HepG2 (cell line): Measurements from ENCODE around the gene TMEM233. TPM values are rescaled to one million over a fixed set of nuclear protein-coding genes. Genes with fewer than 3 reads are reported as not detected.

Source experiments
- ATAC-seq: fragments of 200-7000 bp; cut with Tn5 transposase; 3 replicates; pipeline ENCODE4 v1.9.1; 2020; ENCODE audit warnings: mild to moderate bottlenecking, moderate library complexity
- BruUV-seq: library from RNA; stranded (reverse); fragments of 400-500 nt; replicated peaks from 2 replicates; lab custom pipeline; 2021; lab: Mats Ljungman, UMichigan
- CTCF ChIA-PET: fragments of 300-600 bp; formaldehyde crosslinking; extraction: SDS; loops from one replicate; lab custom pipeline; 2021; ENCODE audit warnings: low total read pairs, inconsistent platforms, low intra/inter-chr PET ratio; lab: Yijun Ruan, JAX
- POLR2A ChIA-PET: fragments of 350-600 bp; sonication (Branson Sonifier 250); formaldehyde crosslinking; loops from one replicate; lab custom pipeline; 2020; ENCODE audit warnings: antibody characterized with exemption, inconsistent platforms; lab: Yijun Ruan, JAX
- DNase-seq: peaks from one replicate; pipeline ENCODE4 v3.0.0-alpha.2; 2015; ENCODE audit warnings: low spot score
- FAIRE-seq: peaks from 3 replicates; lab custom pipeline; 2011; peaks lifted over from hg19 to GRCh38; lab: Jason Lieb, UNC
- H2AFZ ChIP-seq: one replicate; pipeline ENCODE4 v1.6.1; 2011; ENCODE audit warnings: low read length, inconsistent platforms
- H3K27ac ChIP-seq: fragments of 300-600 bp; 3 replicates; pipeline ENCODE4 v1.8.0; 2011; ENCODE audit warnings: mixed run types, mild to moderate bottlenecking, mixed read lengths, low read length, inconsistent platforms; ENCODE audit not compliant: insufficient read depth; ENCODE audit errors: extremely low read length
- H3K27me3 ChIP-seq, 2 experiments: fragments of 200-600 bp in 1 of 2; 2 replicates in 1 of 2; 3 replicates in 1 of 2; pipeline versions ENCODE4 v1.6.0 to v1.8.0; 2011; ENCODE audit warnings: low read length in 2 of 2, mild to moderate bottlenecking in 2 of 2, moderate library complexity in 2 of 2, inconsistent platforms in 1 of 2; ENCODE audit not compliant: insufficient read depth in 2 of 2, control insufficient read depth in 1 of 2
- H3K36me3 ChIP-seq, 2 experiments: fragments of 200-600 bp in 1 of 2; replicated peaks in 1 of 2; 2 replicates in 1 of 2; 3 replicates in 1 of 2; pipeline versions ENCODE4 v1.5.1 to v1.8.0; 2011; ENCODE audit warnings: low read length in 2 of 2, inconsistent platforms in 1 of 2; ENCODE audit not compliant: insufficient read depth in 2 of 2, control insufficient read depth in 1 of 2
- H3K4me1 ChIP-seq: 2 replicates; pipeline ENCODE4 v1.5.1; 2012; ENCODE audit warnings: low read length, inconsistent platforms; ENCODE audit not compliant: insufficient read depth
- H3K4me2 ChIP-seq: 2 replicates; pipeline ENCODE4 v1.6.0; 2011; ENCODE audit warnings: low read depth, low read length, inconsistent platforms
- H3K4me3 ChIP-seq, 3 experiments: fragments of 200-600 bp in 1 of 3; sonication (generic), shearing (Covaris generic) in 1 of 3; replicated peaks in 1 of 3; 2 replicates each; pipeline ENCODE4 v1.5.1; 2011 to 2016; ENCODE audit warnings: low read length in 3 of 3, inconsistent platforms in 2 of 3, low read depth in 2 of 3, mild to moderate bottlenecking in 2 of 3, control low read depth in 1 of 3, mixed read lengths in 1 of 3; ENCODE audit not compliant: insufficient read depth in 1 of 3
- H3K79me2 ChIP-seq: one replicate; pipeline ENCODE4 v1.6.1; 2011; ENCODE audit warnings: low read length, inconsistent platforms; ENCODE audit not compliant: insufficient read depth
- H3K9ac ChIP-seq: 2 replicates; pipeline ENCODE4 v1.6.0; 2011; ENCODE audit warnings: mild to moderate bottlenecking, low read depth, low read length, inconsistent platforms; ENCODE audit not compliant: insufficient read depth
- H3K9me3 ChIP-seq: 2 replicates; pipeline ENCODE4 v1.5.1; 2012; ENCODE audit warnings: mild to moderate bottlenecking, low read length
- H4K20me1 ChIP-seq: 2 replicates; pipeline ENCODE4 v1.6.0; 2011; ENCODE audit warnings: inconsistent platforms, mild to moderate bottlenecking, low read length, moderate library complexity; ENCODE audit not compliant: insufficient read depth
- HBP1 ChIP-seq: IDR thresholded peaks from 2 replicates; pipeline ENCODE4 v1.6.1; 2016; ENCODE audit warnings: low read depth, control low read depth
- MTF2 ChIP-seq: sonication (generic); formaldehyde crosslinking; IDR thresholded peaks from 2 replicates; pipeline ENCODE4 v1.5.0; 2020; ENCODE audit warnings: missing genetic modification reagents, borderline replicate concordance
- ZNF143 ChIP-seq: sonication (generic); formaldehyde crosslinking; IDR thresholded peaks from 2 replicates; pipeline ENCODE4 v1.4.0; 2020; ENCODE audit warnings: missing genetic modification reagents
- ZNF275 ChIP-seq: sonication (generic); formaldehyde crosslinking; IDR thresholded peaks from 2 replicates; pipeline ENCODE4 v1.8.0; 2022; ENCODE audit warnings: missing genetic modification reagents, mild to moderate bottlenecking, inconsistent platforms, borderline replicate concordance
- ZNF878 ChIP-seq: sonication (generic); formaldehyde crosslinking; IDR thresholded peaks from 2 replicates; pipeline ENCODE4 v1.8.1; 2023; ENCODE audit warnings: mild to moderate bottlenecking, missing genetic modification reagents, moderate library complexity
- WGBS: methylation state at CpG from one replicate; pipeline ENCODE4 v1.1.6; 2017; ENCODE audit warnings: low lambda C conversion rate; 5-methylcytosine and 5-hydroxymethylcytosine counted together
- in situ Hi-C: cut with HindIII; loops from 2 replicates; pipeline ENCODE4 v1.10.0; 2017; ENCODE audit warnings: low pct_unique_long_range_greater_than_20kb; ENCODE audit not compliant: extremely low pct_ligation_motif_present
- intact Hi-C: fragments of 100-400 bp; cut with micrococcal nuclease; formaldehyde crosslinking; loops from one replicate; pipeline ENCODE4 v1.10.0; 2022; ENCODE audit not compliant: unreplicated experiment
- polyA plus RNA-seq, 8 experiments: library from polyadenylated mRNA; depleted of rRNA in 3 of 8; stranded (reverse) in 7 of 8; unstranded in 1 of 8; fragments of >200 nt; fragmentation: Illumina TruSeq in 4 of 8; extraction: Trizol in 4 of 8; gene quantifications; 2 replicates each; pipeline versions ENCODE4 v1.2.1 to v1.2.3, GENCODE V29; 2011 to 2016; ENCODE audit warnings: low read depth in 4 of 8, missing spikeins in 1 of 8, mixed read lengths in 1 of 8; ENCODE audit not compliant: insufficient read depth in 1 of 8
- total RNA-seq, 5 experiments: library from RNA; depleted of rRNA; stranded (reverse); fragments of >200 nt; fragmentation: Illumina TruSeq; extraction: Trizol; gene quantifications; 2 replicates each; pipeline ENCODE4 v1.2.3, GENCODE V29; 2016; ENCODE audit warnings: low read depth in 1 of 5

Gene TMEM233
- total and polyA plus RNA-seq, 2 of the 13 experiments (the other 11 are each of a cell fraction or from before 2014, with no cell fraction given) = 0.03 TPM; not detected in 1

GRCh38 chr12:119666900-119667576, 73.5 kb downstream of the TMEM233 start:
- H2AFZ ChIP-seq = peak overlapping the region; percentile 81
- ATAC-seq = peak; percentile 6
- ChIA-PET CTCF (no interaction called here), POLR2A (interaction anchor here (1.0 to 4.0 kb wide), 2 partner anchors 16 to 49 kb away, joined by 4 to 40 read pairs; no protein-coding TSS in a partner anchor)
- H3K27me3 ChIP-seq = no peaks in the 10 kb centered on the region; a peak in 1 of 5 replicates
- TF ChIP-seq ZNF878 (0 out of 2 replicates have a peak, but pooled peaks have one; percentile 30), ZNF143 (no peak), MTF2 (CRISPR knock-in tag) (peak; percentile 20; the same call in 1 of the 2 replicates), HBP1 (CRISPR knock-in tag) (no peak), ZNF275 (0 out of 2 replicates have a peak, but pooled peaks have one; percentile 2)
- H4K20me1 ChIP-seq = peaks cover 10% of the 10 kb centered on the region
- peaks cover 0 to 14% of the 10 kb centered on the region in 2 experiments; a peak in 3 of 5 replicates for H3K36me3 ChIP-seq
- peak overlapping the region; percentile 38 to 56 (median 44); a peak in 5 of 6 replicates for H3K4me3 ChIP-seq
- no peak for FAIRE-seq
- H3K9me3 ChIP-seq = no peaks in the 10 kb centered on the region
- peak overlapping the region; percentile 32 for H3K9ac ChIP-seq
- no TSS peak for BruUV-seq
- WGBS = 16% methylated on average over 9 of the region's 9 CpGs
- intact Hi-C loops = no loop called here
- H3K27ac ChIP-seq = no peak overlapping the region
- H3K4me2 ChIP-seq = peak overlapping the region; percentile 80
- in situ Hi-C loops = no loop called here
- DNase-seq = no peak
- peaks cover 43% of the 10 kb centered on the region for H3K4me1 ChIP-seq
- peaks cover 13% of the 10 kb centered on the region for H3K79me2 ChIP-seq
